ENCODE results near the gene ATXN7L1. TPM values are rescaled to one million over a fixed set of nuclear protein-coding genes. Genes with fewer than 3 reads are reported as not detected.

Gene ATXN7L1
- total and polyA plus RNA-seq, 2 of the 4 experiments (the other 2 are of a cell fraction) = 3.5 to 4.3 TPM

DNA sequence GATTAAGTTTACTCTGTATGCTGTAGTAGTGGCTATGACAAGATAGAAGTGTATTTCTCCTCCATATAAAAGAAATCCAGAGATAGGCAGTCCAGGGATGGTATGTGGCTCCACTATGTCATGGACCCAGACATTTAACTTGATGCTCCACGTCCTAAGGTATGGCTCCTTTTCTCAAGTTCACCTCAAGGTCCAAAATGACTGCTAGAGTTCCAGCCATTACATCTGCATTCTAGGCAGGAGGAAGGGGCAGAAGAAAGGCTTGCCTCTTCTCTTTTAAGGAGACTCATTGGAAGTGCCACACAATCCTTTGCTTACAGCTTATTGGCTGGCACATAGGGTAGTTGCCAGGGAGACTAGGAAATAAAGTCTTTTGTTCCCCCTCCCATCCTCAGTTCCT, 27.7 kb upstream of the ATXN7L1 start:
- in situ Hi-C loops (cut with MboI; ENCODE audit: low sequenced_read_pairs) = no loop called here
- no CpG with 5 or more reads among the region's 1 CpG for WGBS, 2 experiments (ENCODE audit: extremely low coverage in 2 of 2, insufficient read length in 1 of 2)
- intact Hi-C loops (cut with micrococcal nuclease) = no loop called here

More for the DNA sequence above, 27.7 kb upstream of the ATXN7L1 start:
- Histone ChIP-seq H4K91ac (ENCODE audit: insufficient read depth, low read depth, low read length) (no peak overlapping the region), H4K8ac (ENCODE audit: low read depth in 2 of 2, low read length in 2 of 2) (no peak overlapping the region), H3K27ac (ENCODE audit: insufficient read depth, low read length) (no peak overlapping the region), H3K56ac (ENCODE audit: extremely low read depth, insufficient read depth, low read length) (no peak overlapping the region), H3K23ac (ENCODE audit: low read depth, low read length) (no peak overlapping the region; the same call in 1 of the 2 replicates), H3K36me3 (ENCODE audit: control insufficient read depth, insufficient read depth, low read length) (no peaks in the 10 kb centered on the region), H3K27me3 (ENCODE audit: control insufficient read depth, insufficient read depth, low read length) (no peaks in the 10 kb centered on the region), H3K14ac (replicated peaks; ENCODE audit: low read depth, low read length) (no peak overlapping the region), H3K9ac (ENCODE audit: low read depth, low read length) (no peak overlapping the region), H3K18ac (ENCODE audit: low read depth, low read length) (no peak overlapping the region), H2BK5ac (ENCODE audit: low read depth, low read length, poor library complexity, severe bottlenecking) (no peak overlapping the region), H3K9me1 (ENCODE audit: insufficient read depth, low read length) (0 out of 2 replicates have a peak, but pooled peaks cover 1% of the 10 kb centered on the region), H3K4me1 (ENCODE audit: control insufficient read depth, insufficient read depth, low read length) (no peaks in the 10 kb centered on the region), H2AFZ (replicated peaks; ENCODE audit: low read length, poor library complexity) (no peak overlapping the region), H2AK5ac (ENCODE audit: low read depth, low read length) (no peak overlapping the region), H4K20me1 (ENCODE audit: insufficient read depth, low read length) (no peaks in the 10 kb centered on the region; the same call in 1 of the 2 replicates), H3K79me1 (ENCODE audit: low read depth in 1 of 2, low read length in 2 of 2) (no peaks in the 10 kb centered on the region; a peak in 1 of 4 replicates), H4K5ac (ENCODE audit: low read depth, low read length) (no peak overlapping the region), H2BK120ac (ENCODE audit: low read depth, low read length) (no peak overlapping the region), H3K4ac (ENCODE audit: low read depth, low read length) (no peak overlapping the region), H3K9me3 (ENCODE audit: control insufficient read depth, insufficient read depth, low read length) (0 out of 2 replicates have a peak, but pooled peaks cover 1% of the 10 kb centered on the region), H2BK20ac (ENCODE audit: low read depth, low read length) (no peak overlapping the region), H3K4me3 (ENCODE audit: insufficient read depth, low read depth, low read length) (no peak overlapping the region), H3K4me2 (ENCODE audit: low read depth, low read length) (no peak overlapping the region), H2BK15ac (ENCODE audit: low read depth, low read length) (no peak overlapping the region), H2AK9ac (replicated peaks; ENCODE audit: low read depth, low read length, poor library complexity) (no peak overlapping the region)
- no TSS peak for BruUV-seq (replicated peaks)
- ATAC-seq (ENCODE audit: low read depth) = no peak
- dilution Hi-C loops (cut with HindIII; ENCODE audit: low sequenced_read_pairs, unreplicated experiment) = no loop called here
- TF ChIP-seq MXI1 (IDR thresholded peaks at IDR 0.05; ENCODE audit: borderline replicate concordance, low read depth, low read length) (no peak), BHLHE40 (IDR thresholded peaks at IDR 0.05; ENCODE audit: low read depth, low read length) (no peak), CHD1 (IDR thresholded peaks at IDR 0.05; ENCODE audit: low read depth, low read length) (no peak), FOS (IDR thresholded peaks at IDR 0.05; ENCODE audit: low read depth, low read length) (no peak)
- TF ChIP-seq, protein P1, sequence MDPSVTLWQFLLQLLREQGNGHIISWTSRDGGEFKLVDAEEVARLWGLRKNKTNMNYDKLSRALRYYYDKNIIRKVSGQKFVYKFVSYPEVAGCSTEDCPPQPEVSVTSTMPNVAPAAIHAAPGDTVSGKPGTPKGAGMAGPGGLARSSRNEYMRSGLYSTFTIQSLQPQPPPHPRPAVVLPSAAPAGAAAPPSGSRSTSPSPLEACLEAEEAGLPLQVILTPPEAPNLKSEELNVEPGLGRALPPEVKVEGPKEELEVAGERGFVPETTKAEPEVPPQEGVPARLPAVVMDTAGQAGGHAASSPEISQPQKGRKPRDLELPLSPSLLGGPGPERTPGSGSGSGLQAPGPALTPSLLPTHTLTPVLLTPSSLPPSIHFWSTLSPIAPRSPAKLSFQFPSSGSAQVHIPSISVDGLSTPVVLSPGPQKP (IDR thresholded peaks at IDR 0.05; ENCODE audit: borderline replicate concordance, low read depth, low read length) = no peak
- no peak for DNase-seq
- ChIA-PET CTCF (no interaction called here), POLR2A (ENCODE audit: unreplicated experiment) (no interaction called here)

All from IMR-90 (cell line).